ENCODE data around the gene FMN1.

FMN1 gene

GRCh38 chr15:32763295-32763694 is 431.2 kb downstream of the FMN1 start:
- Histone ChIP-seq H3K4me1 (ENCODE audit: control insufficient read depth, insufficient read depth, low read length, unreplicated experiment) (peaks cover 6% of the 10 kb centered on the region), H3K27me3 (ENCODE audit: insufficient read depth, low read length) (no peaks in the 10 kb centered on the region), H3K4me3 (ENCODE audit: low read depth, low read length) (no peak overlapping the region), H2AFZ (ENCODE audit: low read length, unreplicated experiment) (no peak overlapping the region), H3K79me2 (ENCODE audit: control insufficient read depth, insufficient read depth, low read length, unreplicated experiment) (no peaks in the 10 kb centered on the region), H3K36me3 (ENCODE audit: insufficient read depth, low read length) (no peaks in the 10 kb centered on the region), H3K27ac (ENCODE audit: low read depth, low read length) (no peak overlapping the region)

GRCh38 chr15:32757426-32757825 is 437.1 kb downstream of the FMN1 start:
- Histone ChIP-seq H3K4me1 (ENCODE audit: control insufficient read depth, insufficient read depth, low read length, unreplicated experiment) (no peaks in the 10 kb centered on the region), H3K4me3 (ENCODE audit: low read depth, low read length) (no peak overlapping the region), H2AFZ (ENCODE audit: low read length, unreplicated experiment) (no peak overlapping the region), H3K79me2 (ENCODE audit: control insufficient read depth, insufficient read depth, low read length, unreplicated experiment) (no peaks in the 10 kb centered on the region), H3K27ac (ENCODE audit: low read depth, low read length) (no peak overlapping the region), H3K36me3 (ENCODE audit: insufficient read depth, low read length) (peaks cover 4% of the 10 kb centered on the region; the same call in 1 of the 2 replicates), H3K27me3 (ENCODE audit: insufficient read depth, low read length) (no peaks in the 10 kb centered on the region)

GRCh38 chr15:32750979-32751378 is 443.5 kb downstream of the FMN1 start:
- H3K4me1 ChIP-seq (ENCODE audit: control insufficient read depth, insufficient read depth, low read length, unreplicated experiment) = no peaks in the 10 kb centered on the region
- H3K36me3 ChIP-seq (ENCODE audit: insufficient read depth, low read length) = no peaks in the 10 kb centered on the region
- no peaks in the 10 kb centered on the region for H3K27me3 ChIP-seq (ENCODE audit: insufficient read depth, low read length)
- H3K79me2 ChIP-seq (ENCODE audit: control insufficient read depth, insufficient read depth, low read length, unreplicated experiment) = no peaks in the 10 kb centered on the region
- H3K4me3 ChIP-seq (ENCODE audit: low read depth, low read length) = no peak overlapping the region
- H3K27ac ChIP-seq (ENCODE audit: low read depth, low read length) = no peak overlapping the region
- H2AFZ ChIP-seq (ENCODE audit: low read length, unreplicated experiment) = no peak overlapping the region

- H2AFZ ChIP-seq (ENCODE audit: low read length, unreplicated experiment) = no peak overlapping the region
Measured at GRCh38 chr15:32747921-32748342, 446.6 kb downstream of the FMN1 start.

GRCh38 chr15:32746116-32746857 is 448.2 kb downstream of the FMN1 start:
- H3K79me2 ChIP-seq (ENCODE audit: control insufficient read depth, insufficient read depth, low read length, unreplicated experiment) = no peaks in the 10 kb centered on the region
- peaks cover 13% of the 10 kb centered on the region for H3K4me1 ChIP-seq (ENCODE audit: control insufficient read depth, insufficient read depth, low read length, unreplicated experiment)
- H3K36me3 ChIP-seq (ENCODE audit: insufficient read depth, low read length) = peaks cover 8% of the 10 kb centered on the region; the same call in 1 of the 2 replicates
- H3K27me3 ChIP-seq (ENCODE audit: insufficient read depth, low read length) = no peaks in the 10 kb centered on the region
- H3K4me3 ChIP-seq (ENCODE audit: low read depth, low read length) = no peak overlapping the region
- no peak overlapping the region for H2AFZ ChIP-seq (ENCODE audit: low read length, unreplicated experiment)
- no peak overlapping the region for H3K27ac ChIP-seq (ENCODE audit: low read depth, low read length)

More at GRCh38 chr15:32747921-32748342, 446.6 kb downstream of the FMN1 start:
- H3K36me3 ChIP-seq (ENCODE audit: insufficient read depth, low read length) = no peaks in the 10 kb centered on the region
- no peak overlapping the region for H3K27ac ChIP-seq (ENCODE audit: low read depth, low read length)
- peaks cover 11% of the 10 kb centered on the region for H3K4me1 ChIP-seq (ENCODE audit: control insufficient read depth, insufficient read depth, low read length, unreplicated experiment)
- no peak overlapping the region for H3K4me3 ChIP-seq (ENCODE audit: low read depth, low read length)
- no peaks in the 10 kb centered on the region for H3K27me3 ChIP-seq (ENCODE audit: insufficient read depth, low read length)
- no peaks in the 10 kb centered on the region for H3K79me2 ChIP-seq (ENCODE audit: control insufficient read depth, insufficient read depth, low read length, unreplicated experiment)

- Histone ChIP-seq H3K36me3 (ENCODE audit: insufficient read depth, low read length) (peaks cover 8% of the 10 kb centered on the region; the same call in 1 of the 2 replicates), H3K79me2 (ENCODE audit: control insufficient read depth, insufficient read depth, low read length, unreplicated experiment) (no peaks in the 10 kb centered on the region), H3K27me3 (ENCODE audit: insufficient read depth, low read length) (no peaks in the 10 kb centered on the region), H3K4me3 (ENCODE audit: low read depth, low read length) (no peak overlapping the region), H2AFZ (ENCODE audit: low read length, unreplicated experiment) (no peak overlapping the region), H3K4me1 (ENCODE audit: control insufficient read depth, insufficient read depth, low read length, unreplicated experiment) (peaks cover 13% of the 10 kb centered on the region), H3K27ac (ENCODE audit: low read depth, low read length) (no peak overlapping the region)
Measured at GRCh38 chr15:32743411-32744140, 450.9 kb downstream of the FMN1 start.

- H2AFZ ChIP-seq (ENCODE audit: low read length, unreplicated experiment) = no peak overlapping the region
- no peaks in the 10 kb centered on the region for H3K79me2 ChIP-seq (ENCODE audit: control insufficient read depth, insufficient read depth, low read length, unreplicated experiment)
- H3K27ac ChIP-seq (ENCODE audit: low read depth, low read length) = no peak overlapping the region
- H3K27me3 ChIP-seq (ENCODE audit: insufficient read depth, low read length) = no peaks in the 10 kb centered on the region
- peaks cover 20% of the 10 kb centered on the region for H3K4me1 ChIP-seq (ENCODE audit: control insufficient read depth, insufficient read depth, low read length, unreplicated experiment)
- peaks cover 33% of the 10 kb centered on the region; the same call in 1 of the 2 replicates for H3K36me3 ChIP-seq (ENCODE audit: insufficient read depth, low read length)
- H3K4me3 ChIP-seq (ENCODE audit: low read depth, low read length) = no peak overlapping the region
Measured at GRCh38 chr15:32739522-32740063, 454.9 kb downstream of the FMN1 start.

GRCh38 chr15:32738666-32739065 is 455.8 kb downstream of the FMN1 start:
- Histone ChIP-seq H3K4me1 (ENCODE audit: control insufficient read depth, insufficient read depth, low read length, unreplicated experiment) (peaks cover 16% of the 10 kb centered on the region), H2AFZ (ENCODE audit: low read length, unreplicated experiment) (no peak overlapping the region), H3K27ac (ENCODE audit: low read depth, low read length) (peak overlapping the region; percentile 18; the same call in 1 of the 2 replicates), H3K36me3 (ENCODE audit: insufficient read depth, low read length) (peaks cover 42% of the 10 kb centered on the region), H3K79me2 (ENCODE audit: control insufficient read depth, insufficient read depth, low read length, unreplicated experiment) (no peaks in the 10 kb centered on the region), H3K4me3 (ENCODE audit: low read depth, low read length) (no peak overlapping the region), H3K27me3 (ENCODE audit: insufficient read depth, low read length) (no peaks in the 10 kb centered on the region)

GRCh38 chr15:32737304-32737703 is 457.2 kb downstream of the FMN1 start:
- Histone ChIP-seq H3K27ac (ENCODE audit: low read depth, low read length) (peak overlapping the region; percentile 47), H3K27me3 (ENCODE audit: insufficient read depth, low read length) (no peaks in the 10 kb centered on the region), H3K79me2 (ENCODE audit: control insufficient read depth, insufficient read depth, low read length, unreplicated experiment) (no peaks in the 10 kb centered on the region), H3K36me3 (ENCODE audit: insufficient read depth, low read length) (peaks cover 52% of the 10 kb centered on the region), H3K4me3 (ENCODE audit: low read depth, low read length) (no peak overlapping the region), H3K4me1 (ENCODE audit: control insufficient read depth, insufficient read depth, low read length, unreplicated experiment) (peaks cover 10% of the 10 kb centered on the region), H2AFZ (ENCODE audit: low read length, unreplicated experiment) (no peak overlapping the region)

GRCh38 chr15:32736701-32737061 is 457.8 kb downstream of the FMN1 start:
- no peak overlapping the region for H3K4me3 ChIP-seq (ENCODE audit: low read depth, low read length)
- H3K79me2 ChIP-seq (ENCODE audit: control insufficient read depth, insufficient read depth, low read length, unreplicated experiment) = peaks cover 5% of the 10 kb centered on the region
- no peak overlapping the region for H2AFZ ChIP-seq (ENCODE audit: low read length, unreplicated experiment)
- peak overlapping the region; percentile 47 for H3K27ac ChIP-seq (ENCODE audit: low read depth, low read length)
- H3K36me3 ChIP-seq (ENCODE audit: insufficient read depth, low read length) = peaks cover 54% of the 10 kb centered on the region
- peaks cover 10% of the 10 kb centered on the region for H3K4me1 ChIP-seq (ENCODE audit: control insufficient read depth, insufficient read depth, low read length, unreplicated experiment)
- H3K27me3 ChIP-seq (ENCODE audit: insufficient read depth, low read length) = no peaks in the 10 kb centered on the region
